Thyroid gland (tissue), 4 donors: ENCODE measurements around the gene ROGDI. TPM values are rescaled to one million over a fixed set of nuclear protein-coding genes. Genes with fewer than 3 reads are reported as not detected.

Source experiments
- DNase-seq, 2 donors: peaks; one replicate each; pipeline ENCODE4 v3.0.0-alpha.2; 2019
- H3K27ac ChIP-seq, 3 donors: fragments of 200-600 bp; sonication (generic); 1 replicate in 2 of 3; 2 replicates in 1 of 3; pipeline ENCODE4 v1.5.1; 2016 to 2019; ENCODE audit warnings: mild to moderate bottlenecking in 1 of 3, moderate library complexity in 1 of 3
- H3K27me3 ChIP-seq: fragments of 200-600 bp; sonication (generic); one replicate; pipeline ENCODE4 v1.5.1; 2019
- H3K36me3 ChIP-seq, 2 donors: fragments of 200-600 bp; sonication (generic); one replicate each; pipeline ENCODE4 v1.5.1; 2016 to 2019
- H3K4me1 ChIP-seq, 2 donors: fragments of 200-600 bp; sonication (generic); one replicate each; pipeline ENCODE4 v1.5.1; 2017 to 2019
- H3K4me3 ChIP-seq, 3 donors: fragments of 200-600 bp; sonication (generic); replicated peaks in 1 of 3; 1 replicate in 2 of 3; 2 replicates in 1 of 3; pipeline ENCODE4 v1.5.1; 2016; ENCODE audit warnings: mild to moderate bottlenecking in 1 of 3
- H3K9me3 ChIP-seq: fragments of 200-600 bp; sonication (generic); one replicate; pipeline ENCODE4 v1.5.1; 2017
- CTCF ChIP-seq, 6 experiments: fragments of 200-600 bp in 3 of 6; fragments of 450-650 bp in 3 of 6; sonication (generic) in 3 of 6; IDR thresholded peaks; one replicate each; pipeline ENCODE4 v1.5.1; 2016 to 2019; ENCODE audit warnings: antibody characterized with exemption in 6 of 6, mild to moderate bottlenecking in 2 of 6, inconsistent platforms in 1 of 6, moderate library complexity in 1 of 6
- POLR2A ChIP-seq, 2 donors: fragments of 450-650 bp; IDR thresholded peaks; one replicate each; pipeline ENCODE4 v1.6.1; 2017; ENCODE audit warnings: antibody characterized with exemption in 2 of 2, mild to moderate bottlenecking in 2 of 2, moderate library complexity in 1 of 2
- WGBS, 2 donors: methylation state at CpG; one replicate each; pipeline ENCODE4 v1.1.5; 2017; 5-methylcytosine and 5-hydroxymethylcytosine counted together
- intact Hi-C: fragments of 100-400 bp; cut with DNase I; formaldehyde crosslinking; loops from one replicate; pipeline ENCODE4 v1.15.1; 2023
- total RNA-seq, 4 donors: library from RNA; depleted of rRNA; stranded (reverse); fragments of >200 nt; gene quantifications; one replicate each; pipeline ENCODE4 v1.2.3, GENCODE V29; 2016

Gene ROGDI, protein sequence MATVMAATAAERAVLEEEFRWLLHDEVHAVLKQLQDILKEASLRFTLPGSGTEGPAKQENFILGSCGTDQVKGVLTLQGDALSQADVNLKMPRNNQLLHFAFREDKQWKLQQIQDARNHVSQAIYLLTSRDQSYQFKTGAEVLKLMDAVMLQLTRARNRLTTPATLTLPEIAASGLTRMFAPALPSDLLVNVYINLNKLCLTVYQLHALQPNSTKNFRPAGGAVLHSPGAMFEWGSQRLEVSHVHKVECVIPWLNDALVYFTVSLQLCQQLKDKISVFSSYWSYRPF
- 10 to 100 TPM in 2 of 4 donors, 1 to 10 TPM in 2; 5.9 to 12.1 (median 8.4) TPM for total RNA-seq

GRCh38 chr16:4801962-4802658 lies at the start of gene ROGDI:
ROGDI (minus strand) TSS chr16:4802633; CDS start chr16:4802571, 62 bp downstream.
- H3K36me3 ChIP-seq, result peaks cover 2 to 14% of the 10 kb centered on the region in 2 donors
- WGBS, 2 donors, result 0% methylated on average over 3 to 10 of the region's 70 CpGs
- peak within 1 kb of the TSS; percentile 45 to 80 (median 58) for H3K4me3 ChIP-seq
- no peaks in the 10 kb centered on the region for H3K27me3 ChIP-seq
- H3K9me3 ChIP-seq, result no peaks in the 10 kb centered on the region
- TF ChIP-seq CTCF (IDR thresholded peaks at IDR 0.05) (no peak), POLR2A (IDR thresholded peaks at IDR 0.05) (peak in 1 of 2 donors; percentile 50)
- peaks cover 8% of the 10 kb centered on the region in 2 donors for H3K4me1 ChIP-seq
- peak within 1 kb of the TSS; percentile 56 to 75 (median 74) for H3K27ac ChIP-seq
- intact Hi-C loops, result loop anchor here (5.0 kb wide), 2 partner anchors 35 to 155 kb away; partner anchors contain the start of genes SEC14L5 and ZNF500
- peak; percentile 89 to 93 for DNase-seq

- TF ChIP-seq CTCF (IDR thresholded peaks at IDR 0.05), result no peak
- TF ChIP-seq POLR2A (IDR thresholded peaks at IDR 0.05), result no peak
- H3K4me1 ChIP-seq, result peaks cover 41 to 44% of the 10 kb centered on the region in 2 donors
Observed at GRCh38 chr16:4850211-4850610, 47.8 kb upstream of the ROGDI start.

DNA sequence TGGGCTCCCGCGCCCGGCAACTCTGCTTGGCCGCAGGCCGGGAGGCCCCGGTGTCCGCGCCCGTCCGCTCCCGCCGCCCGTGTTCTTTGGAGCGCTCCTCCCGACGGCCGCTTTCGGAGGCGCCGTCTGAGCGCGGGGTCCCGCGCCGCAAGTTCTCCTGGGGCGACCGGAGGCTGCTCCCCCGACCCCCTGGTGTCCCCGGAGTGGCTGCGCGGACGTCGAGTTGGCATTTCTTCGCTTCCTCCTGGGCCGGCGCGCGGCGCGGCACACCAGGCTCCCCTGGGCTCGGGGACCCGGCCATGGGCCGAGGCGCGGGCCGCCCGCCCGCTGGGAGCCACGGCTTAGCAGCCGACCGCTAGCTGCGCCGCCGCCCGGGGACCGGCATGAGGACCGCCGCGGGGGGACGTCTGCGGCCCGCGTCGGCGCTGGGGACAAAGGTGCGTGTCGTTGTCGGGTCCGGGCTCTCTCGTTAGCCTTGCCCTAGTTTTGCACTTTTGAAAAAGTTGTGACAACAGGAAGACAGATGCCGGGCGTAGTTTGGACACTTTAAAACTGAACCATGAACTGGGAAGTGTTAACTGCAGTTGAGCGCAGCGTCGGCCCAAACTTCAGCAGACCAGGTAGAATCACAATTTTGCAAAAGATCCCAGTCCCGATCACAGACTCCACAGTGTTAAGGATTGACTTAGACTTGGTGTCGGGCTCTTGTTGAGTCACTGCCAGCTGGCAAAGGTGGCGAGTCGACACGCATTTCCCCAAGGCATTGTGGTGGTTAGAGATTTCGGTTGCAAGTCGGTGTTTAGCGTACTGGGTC lies 45.5 kb upstream of the ROGDI start:
- peak overlapping the region; percentile 71 to 98 (median 95) for H3K27ac ChIP-seq
- no peak for TF ChIP-seq POLR2A (IDR thresholded peaks at IDR 0.05)
- TF ChIP-seq CTCF (IDR thresholded peaks at IDR 0.05), result no peak
- H3K4me1 ChIP-seq, result peaks cover 41 to 44% of the 10 kb centered on the region in 2 donors
- H3K4me3 ChIP-seq, result peak overlapping the region; percentile 54 to 96 (median 94)
- H3K27me3 ChIP-seq, result no peaks in the 10 kb centered on the region
- DNase-seq, result peak; percentile 74 to 80
- H3K36me3 ChIP-seq, result peaks cover 17 to 19% of the 10 kb centered on the region in 2 donors
- intact Hi-C loops, result loop anchor here (2.0 kb wide), 1 partner anchor 107 kb away; no protein-coding TSS in a partner anchor
- no peaks in the 10 kb centered on the region for H3K9me3 ChIP-seq
- 0% methylated on average over 23 to 33 of the region's 83 CpGs for WGBS, 2 donors

More at GRCh38 chr16:4850211-4850610, 47.8 kb upstream of the ROGDI start:
- no peaks in the 10 kb centered on the region for H3K9me3 ChIP-seq
- H3K27ac ChIP-seq, result no peak overlapping the region
- intact Hi-C loops, result no loop called here
- H3K36me3 ChIP-seq, result peaks cover 5 to 11% of the 10 kb centered on the region in 2 donors
- H3K27me3 ChIP-seq, result no peaks in the 10 kb centered on the region
- no peak overlapping the region for H3K4me3 ChIP-seq
- 81 to 83% methylated on average over 3 of the region's 3 CpGs for WGBS, 2 donors
- DNase-seq, result no peak

GRCh38 chr16:4846901-4847773 lies 44.7 kb upstream of the ROGDI start, which contains the start of the genes GLYR1 and UBN1:
GLYR1 (minus strand) TSS chr16:4847288; CDS start chr16:4847265, 23 bp downstream.
UBN1 (plus strand) TSS chr16:4847481; CDS start chr16:4852918, 5,437 bp downstream.
- intact Hi-C loops, result loop anchor here (2.0 kb wide), 1 partner anchor 108 kb away; no protein-coding TSS in a partner anchor

More at GRCh38 chr16:4846901-4847773, 44.7 kb upstream of the ROGDI start, which contains the start of the genes GLYR1 and UBN1:
- Histone ChIP-seq H3K4me3 (peak within 1 kb of the TSS; percentile 79 to 96 (median 94)), H3K36me3 (peaks cover 24 to 25% of the 10 kb centered on the region in 2 donors), H3K27me3 (no peaks in the 10 kb centered on the region), H3K4me1 (peaks cover 41% of the 10 kb centered on the region in 2 donors), H3K27ac (peak within 1 kb of the TSS; percentile 87 to 98 (median 95)), H3K9me3 (no peaks in the 10 kb centered on the region)
- WGBS, 2 donors, result 0 to 2% methylated on average over 9 to 42 of the region's 126 CpGs
- TF ChIP-seq POLR2A (IDR thresholded peaks at IDR 0.05) (peak; percentile 81 to 92), CTCF (IDR thresholded peaks at IDR 0.05) (peak in 1 of 6 experiments; percentile 10)
- peak; percentile 100 for DNase-seq
